ENCODE data around the gene ATP9B.

DNA sequence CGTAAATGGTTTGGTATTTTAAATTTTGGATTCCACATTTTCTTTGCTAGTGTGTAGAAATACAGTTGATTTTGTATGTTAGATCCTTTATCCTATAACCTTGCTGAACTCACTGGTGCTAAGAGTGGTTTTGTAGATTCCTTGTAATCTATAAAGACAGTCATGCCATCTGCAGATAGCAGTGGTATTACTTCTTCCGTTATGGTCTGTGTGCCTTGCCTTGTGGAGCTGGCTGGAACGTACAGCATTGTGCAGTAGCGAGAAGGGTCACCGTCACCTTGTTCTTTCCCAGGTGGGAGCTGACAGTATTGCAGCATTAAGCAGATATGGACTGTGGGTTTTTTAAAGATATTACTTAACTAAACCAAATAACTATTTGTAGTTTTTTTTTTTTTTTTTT is 33.7 kb downstream of the ATP9B start:
- TF ChIP-seq, protein P1, sequence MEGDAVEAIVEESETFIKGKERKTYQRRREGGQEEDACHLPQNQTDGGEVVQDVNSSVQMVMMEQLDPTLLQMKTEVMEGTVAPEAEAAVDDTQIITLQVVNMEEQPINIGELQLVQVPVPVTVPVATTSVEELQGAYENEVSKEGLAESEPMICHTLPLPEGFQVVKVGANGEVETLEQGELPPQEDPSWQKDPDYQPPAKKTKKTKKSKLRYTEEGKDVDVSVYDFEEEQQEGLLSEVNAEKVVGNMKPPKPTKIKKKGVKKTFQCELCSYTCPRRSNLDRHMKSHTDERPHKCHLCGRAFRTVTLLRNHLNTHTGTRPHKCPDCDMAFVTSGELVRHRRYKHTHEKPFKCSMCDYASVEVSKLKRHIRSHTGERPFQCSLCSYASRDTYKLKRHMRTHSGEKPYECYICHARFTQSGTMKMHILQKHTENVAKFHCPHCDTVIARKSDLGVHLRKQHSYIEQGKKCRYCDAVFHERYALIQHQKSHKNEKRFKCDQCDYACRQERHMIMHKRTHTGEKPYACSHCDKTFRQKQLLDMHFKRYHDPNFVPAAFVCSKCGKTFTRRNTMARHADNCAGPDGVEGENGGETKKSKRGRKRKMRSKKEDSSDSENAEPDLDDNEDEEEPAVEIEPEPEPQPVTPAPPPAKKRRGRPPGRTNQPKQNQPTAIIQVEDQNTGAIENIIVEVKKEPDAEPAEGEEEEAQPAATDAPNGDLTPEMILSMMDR (conservative IDR thresholded peaks at IDR 0.05; ENCODE audit: low read depth, low read length), result no peak
- no peak for TF ChIP-seq EZH2 (IDR thresholded peaks at IDR 0.05; ENCODE audit: borderline replicate concordance, low read depth, low read length, poor library complexity, severe bottlenecking)

All from A673 (cell line).